ENCODE results near the gene COL12A1. TPM values are rescaled to one million over a fixed set of nuclear protein-coding genes. Genes with fewer than 3 reads are reported as not detected.
A peak's percentile ranks its signal among the peaks of the same experiment; 100 is the strongest.

Gene COL12A1
- total and polyA plus RNA-seq, 9 of the 15 experiments (the other 6 are each of a cell fraction or from before 2014, with no cell fraction given): 0.11 TPM; not detected in 8

GRCh38 chr6:75243333-75244062, 37.6 kb upstream of the COL12A1 start, which contains the start of gene COX7A2 (continued):
- TF ChIP-seq GMEB1 (CRISPR knock-in tag; IDR thresholded peaks at IDR 0.05) (peak; percentile 83), STAT5A (IDR thresholded peaks at IDR 0.05; ENCODE audit: borderline replicate concordance, low read length) (peak; percentile 53; the same call in 1 of the 2 replicates), ZNF263 (CRISPR knock-in tag; IDR thresholded peaks at IDR 0.05; ENCODE audit: borderline replicate concordance) (no peak), CXXC5 (CRISPR knock-in tag; IDR thresholded peaks at IDR 0.05) (peak; percentile 94), PHB2 (IDR thresholded peaks at IDR 0.05; ENCODE audit: low read depth) (no peak), YY1 (IDR thresholded peaks at IDR 0.05; ENCODE audit: borderline replicate concordance in 1 of 3, control insufficient read depth in 1 of 3, extremely low read depth in 1 of 3, insufficient read depth in 3 of 3, insufficient read length in 1 of 3, insufficient replicate concordance in 2 of 3, low read depth in 1 of 3, low read length in 2 of 3) (peak; percentile 59 to 95 (median 90)), ZNF561 (CRISPR knock-in tag; conservative IDR thresholded peaks at IDR 0.05) (no peak), CTCF (IDR thresholded peaks at IDR 0.05 in 2 of 3, conservative IDR thresholded peaks at IDR 0.05 in 1 of 3; ENCODE audit: insufficient read depth in 2 of 3, low read depth in 1 of 3, low read length in 3 of 3) (no peak), PREB (CRISPR knock-in tag; IDR thresholded peaks at IDR 0.05) (0 out of 2 replicates have a peak, but pooled peaks have one; percentile 63), CTCFL (IDR thresholded peaks at IDR 0.05; ENCODE audit: borderline replicate concordance, insufficient read depth, low read depth, low read length, poor library complexity, severe bottlenecking) (no peak), TAF15 (IDR thresholded peaks at IDR 0.05; ENCODE audit: low read depth, low read length) (no peak), PML (IDR thresholded peaks at IDR 0.05; ENCODE audit: low read length) (peak; percentile 91), CREB3 (tag; conservative IDR thresholded peaks at IDR 0.05; ENCODE audit: low read depth) (no peak; the same call in 1 of the 2 replicates), PYGO2 (tag; IDR thresholded peaks at IDR 0.05) (no peak), E2F5 (CRISPR knock-in tag; IDR thresholded peaks at IDR 0.05) (no peak)

Data from K562 (cell line).